Progenitor cell of endocrine pancreas (in vitro differentiated cells): ENCODE data around the gene STK40. TPM values are rescaled to one million over a fixed set of nuclear protein-coding genes. Genes with fewer than 3 reads are reported as not detected.

Source experiments
- DNase-seq: peaks from one replicate; pipeline ENCODE4 v3.0.0; 2021; ENCODE audit warnings: low spot score; ENCODE audit not compliant: unreplicated experiment
- H3K27ac Mint-ChIP-seq: 2 replicates; pipeline ENCODE4 v1.8.0; 2021; ENCODE audit warnings: mild to moderate bottlenecking, moderate library complexity, mixed read lengths
- H3K27me3 Mint-ChIP-seq: 2 replicates; pipeline ENCODE4 v1.8.0; 2021; ENCODE audit warnings: mixed read lengths
- H3K36me3 Mint-ChIP-seq: 2 replicates; pipeline ENCODE4 v1.8.0; 2022; ENCODE audit warnings: mixed read lengths; ENCODE audit not compliant: insufficient read depth
- H3K4me1 Mint-ChIP-seq: 2 replicates; pipeline ENCODE4 v1.8.0; 2021; ENCODE audit warnings: low read depth, mixed read lengths
- H3K4me3 Mint-ChIP-seq: 2 replicates; pipeline ENCODE4 v1.8.0; 2021; ENCODE audit warnings: low read depth, mild to moderate bottlenecking, moderate library complexity, mixed read lengths
- H3K9me3 Mint-ChIP-seq: 2 replicates; pipeline ENCODE4 v1.8.0; 2021; ENCODE audit warnings: low read depth, mixed read lengths
- CTCF ChIP-seq: fragments of 200-600 bp; sonication (generic); IDR thresholded peaks from one replicate; pipeline ENCODE4 v1.5.0; 2021; ENCODE audit warnings: antibody characterized with exemption, mild to moderate bottlenecking; ENCODE audit not compliant: unreplicated experiment
- total RNA-seq: library from RNA; stranded (reverse); gene quantifications from 2 replicates; pipeline ENCODE4 v1.2.1, GENCODE V29; 2021

The STK40 gene
- total RNA-seq, 1 donor from 2014 or later = 34.6 TPM

- Mint-ChIP-seq H3K36me3 (peaks cover 9% of the 10 kb centered on the region), H3K4me3 (no peak overlapping the region), H3K9me3 (no peaks in the 10 kb centered on the region), H3K4me1 (no peaks in the 10 kb centered on the region), H3K27me3 (no peaks in the 10 kb centered on the region), H3K27ac (no peak overlapping the region)
- DNase-seq = no peak
- TF ChIP-seq CTCF = no peak
Observed at GRCh38 chr1:36352910-36353878, 32.5 kb downstream of the STK40 start.

GRCh38 chr1:36352125-36352909 lies 33.4 kb downstream of the STK40 start:
- Mint-ChIP-seq H3K4me1 (no peaks in the 10 kb centered on the region), H3K27ac (no peak overlapping the region), H3K36me3 (peaks cover 8% of the 10 kb centered on the region), H3K27me3 (no peaks in the 10 kb centered on the region), H3K4me3 (no peak overlapping the region), H3K9me3 (no peaks in the 10 kb centered on the region)
- TF ChIP-seq CTCF = no peak
- no peak for DNase-seq

- H3K27me3 Mint-ChIP-seq = no peaks in the 10 kb centered on the region
- no peak for DNase-seq
- no peak overlapping the region for H3K4me3 Mint-ChIP-seq
- no peaks in the 10 kb centered on the region for H3K9me3 Mint-ChIP-seq
- no peak for TF ChIP-seq CTCF
- peaks cover 10% of the 10 kb centered on the region for H3K36me3 Mint-ChIP-seq
- no peaks in the 10 kb centered on the region for H3K4me1 Mint-ChIP-seq
- H3K27ac Mint-ChIP-seq = no peak overlapping the region
Observed at GRCh38 chr1:36351227-36351977, 34.3 kb downstream of the STK40 start.

- Mint-ChIP-seq H3K4me1 (no peaks in the 10 kb centered on the region), H3K27me3 (no peaks in the 10 kb centered on the region), H3K36me3 (peaks cover 10% of the 10 kb centered on the region), H3K4me3 (no peak overlapping the region), H3K27ac (no peak overlapping the region), H3K9me3 (no peaks in the 10 kb centered on the region)
- no peak for TF ChIP-seq CTCF
- no peak for DNase-seq
Observed at GRCh38 chr1:36350659-36351226, 35.0 kb downstream of the STK40 start.
